ENCODE measurements around the gene WDR90. TPM values are rescaled to one million over a fixed set of nuclear protein-coding genes. Genes with fewer than 3 reads are reported as not detected.

Gene WDR90
- total and polyA plus RNA-seq, 2 of the 13 experiments (the other 11 are each of a cell fraction or from before 2014, with no cell fraction given) = 14.9 to 28.9 TPM

GRCh38 chr16:630249-630814 lies 18.8 kb upstream of the WDR90 start (continued):
- TF ChIP-seq ETS1 (CRISPR knock-in tag; IDR thresholded peaks at IDR 0.05) = 0 out of 2 replicates have a peak, but pooled peaks have one; percentile 87
- no peak for TF ChIP-seq HMGA1 (CRISPR knock-in tag; conservative IDR thresholded peaks at IDR 0.05)
- no peak for TF ChIP-seq ZNF33B (CRISPR knock-in tag; IDR thresholded peaks at IDR 0.05)
- 0 out of 2 replicates have a peak, but pooled peaks have one; percentile 2 for TF ChIP-seq PPARG (CRISPR knock-in tag; conservative IDR thresholded peaks at IDR 0.05)
- no peak for TF ChIP-seq ZBTB20 (CRISPR knock-in tag; IDR thresholded peaks at IDR 0.05; ENCODE audit: borderline replicate concordance, low read depth)
- no peak for TF ChIP-seq ZNF670 (CRISPR knock-in tag; IDR thresholded peaks at IDR 0.05; ENCODE audit: borderline replicate concordance)
- no peak for TF ChIP-seq ZNF205 (CRISPR knock-in tag; IDR thresholded peaks at IDR 0.05)
- TF ChIP-seq RFXANK (CRISPR knock-in tag; IDR thresholded peaks at IDR 0.05) = no peak
- no peak for TF ChIP-seq RARA (CRISPR knock-in tag; IDR thresholded peaks at IDR 0.05)
- no peak for TF ChIP-seq ZNF335 (CRISPR knock-in tag; IDR thresholded peaks at IDR 0.05)
- no peak for TF ChIP-seq JUND (CRISPR knock-in tag; IDR thresholded peaks at IDR 0.05)
- TF ChIP-seq, protein P1, sequence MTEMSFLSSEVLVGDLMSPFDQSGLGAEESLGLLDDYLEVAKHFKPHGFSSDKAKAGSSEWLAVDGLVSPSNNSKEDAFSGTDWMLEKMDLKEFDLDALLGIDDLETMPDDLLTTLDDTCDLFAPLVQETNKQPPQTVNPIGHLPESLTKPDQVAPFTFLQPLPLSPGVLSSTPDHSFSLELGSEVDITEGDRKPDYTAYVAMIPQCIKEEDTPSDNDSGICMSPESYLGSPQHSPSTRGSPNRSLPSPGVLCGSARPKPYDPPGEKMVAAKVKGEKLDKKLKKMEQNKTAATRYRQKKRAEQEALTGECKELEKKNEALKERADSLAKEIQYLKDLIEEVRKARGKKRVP (CRISPR knock-in tag; IDR thresholded peaks at IDR 0.05) = no peak
- peak; percentile 66; the same call in 1 of the 2 replicates for TF ChIP-seq NKX3-1 (CRISPR knock-in tag; IDR thresholded peaks at IDR 0.05)
- TF ChIP-seq NR2F2 (IDR thresholded peaks at IDR 0.05; ENCODE audit: borderline replicate concordance, low read depth) = no peak
- TF ChIP-seq CENPT (CRISPR knock-in tag; IDR thresholded peaks at IDR 0.05; ENCODE audit: low read depth) = no peak
- no peak for TF ChIP-seq SP2 (CRISPR knock-in tag; IDR thresholded peaks at IDR 0.05)
- TF ChIP-seq, protein P2, sequence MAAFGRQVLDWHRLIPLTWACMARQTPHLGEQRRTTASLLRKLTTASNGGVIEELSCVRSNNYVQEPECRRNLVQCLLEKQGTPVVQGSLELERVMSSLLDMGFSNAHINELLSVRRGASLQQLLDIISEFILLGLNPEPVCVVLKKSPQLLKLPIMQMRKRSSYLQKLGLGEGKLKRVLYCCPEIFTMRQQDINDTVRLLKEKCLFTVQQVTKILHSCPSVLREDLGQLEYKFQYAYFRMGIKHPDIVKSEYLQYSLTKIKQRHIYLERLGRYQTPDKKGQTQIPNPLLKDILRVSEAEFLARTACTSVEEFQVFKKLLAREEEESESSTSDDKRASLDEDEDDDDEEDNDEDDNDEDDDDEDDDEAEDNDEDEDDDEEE (CRISPR knock-in tag; IDR thresholded peaks at IDR 0.05) = no peak
- TF ChIP-seq ZIK1 (CRISPR knock-in tag; IDR thresholded peaks at IDR 0.05; ENCODE audit: borderline replicate concordance, low read depth) = peak; percentile 11; the same call in 1 of the 2 replicates
- no peak for TF ChIP-seq ZBTB38 (CRISPR knock-in tag; IDR thresholded peaks at IDR 0.05)
- no peak for TF ChIP-seq E2F5 (CRISPR knock-in tag; conservative IDR thresholded peaks at IDR 0.05)
- no peak for TF ChIP-seq THAP11 (CRISPR knock-in tag; IDR thresholded peaks at IDR 0.05)
- 0 out of 2 replicates have a peak, but pooled peaks have one; percentile 43 for TF ChIP-seq CCDC6 (CRISPR knock-in tag; IDR thresholded peaks at IDR 0.05)
- TF ChIP-seq, protein P3, sequence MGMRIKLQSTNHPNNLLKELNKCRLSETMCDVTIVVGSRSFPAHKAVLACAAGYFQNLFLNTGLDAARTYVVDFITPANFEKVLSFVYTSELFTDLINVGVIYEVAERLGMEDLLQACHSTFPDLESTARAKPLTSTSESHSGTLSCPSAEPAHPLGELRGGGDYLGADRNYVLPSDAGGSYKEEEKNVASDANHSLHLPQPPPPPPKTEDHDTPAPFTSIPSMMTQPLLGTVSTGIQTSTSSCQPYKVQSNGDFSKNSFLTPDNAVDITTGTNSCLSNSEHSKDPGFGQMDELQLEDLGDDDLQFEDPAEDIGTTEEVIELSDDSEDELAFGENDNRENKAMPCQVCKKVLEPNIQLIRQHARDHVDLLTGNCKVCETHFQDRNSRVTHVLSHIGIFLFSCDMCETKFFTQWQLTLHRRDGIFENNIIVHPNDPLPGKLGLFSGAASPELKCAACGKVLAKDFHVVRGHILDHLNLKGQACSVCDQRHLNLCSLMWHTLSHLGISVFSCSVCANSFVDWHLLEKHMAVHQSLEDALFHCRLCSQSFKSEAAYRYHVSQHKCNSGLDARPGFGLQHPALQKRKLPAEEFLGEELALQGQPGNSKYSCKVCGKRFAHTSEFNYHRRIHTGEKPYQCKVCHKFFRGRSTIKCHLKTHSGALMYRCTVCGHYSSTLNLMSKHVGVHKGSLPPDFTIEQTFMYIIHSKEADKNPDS (CRISPR knock-in tag; IDR thresholded peaks at IDR 0.05) = no peak
- TF ChIP-seq ZNF563 (CRISPR knock-in tag; IDR thresholded peaks at IDR 0.05) = no peak
